Sigmoid colon (tissue), 4 donors: ENCODE results near the gene WDR1.

Experiments
- EP300 ChIP-seq, 4 donors: sonication (generic); formaldehyde crosslinking; IDR thresholded peaks; one replicate each; pipeline ENCODE4 v1.6.1; 2017; ENCODE audit warnings: antibody characterized with exemption in 4 of 4
- POLR2A ChIP-seq, 2 donors: fragments of 450-650 bp; IDR thresholded peaks; one replicate each; pipeline ENCODE4 v1.6.1; 2016; ENCODE audit warnings: antibody characterized with exemption in 2 of 2, mild to moderate bottlenecking in 2 of 2, moderate library complexity in 2 of 2
- POLR2AphosphoS5 ChIP-seq, 4 donors: sonication (generic); formaldehyde crosslinking; IDR thresholded peaks; one replicate each; pipeline ENCODE4 v1.6.1; 2017; ENCODE audit warnings: antibody characterized with exemption in 4 of 4
- TF ChIP-seq, protein P1 (sequence below), 4 experiments: fragments of 450-650 bp in 3 of 4; fragments of 200-600 bp in 1 of 4; IDR thresholded peaks; one replicate each; pipeline ENCODE4 v1.5.1; 2016 to 2019; ENCODE audit warnings: antibody characterized with exemption in 4 of 4, mild to moderate bottlenecking in 3 of 4, moderate library complexity in 2 of 4

DNA sequence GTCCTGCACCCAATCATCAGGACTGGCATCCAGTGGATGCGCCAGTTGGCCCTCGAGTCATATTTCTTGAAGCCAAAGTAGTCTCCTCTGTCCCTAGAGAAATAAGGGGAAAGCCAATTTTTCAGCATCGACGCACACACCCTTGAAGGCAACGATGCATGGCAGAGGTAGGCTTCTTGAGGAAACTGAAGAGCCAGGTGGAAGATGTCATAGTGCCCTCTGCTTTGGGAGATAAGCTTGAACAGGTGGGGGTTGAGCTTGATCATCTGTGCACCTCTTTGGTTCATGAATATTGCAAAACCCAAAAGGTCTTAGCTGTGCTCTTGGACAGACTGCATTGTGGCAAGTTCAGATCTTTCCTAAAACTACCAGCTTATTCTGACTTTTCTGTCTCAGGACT lies 34.6 kb upstream of the WDR1 start:
- TF ChIP-seq, protein P1, sequence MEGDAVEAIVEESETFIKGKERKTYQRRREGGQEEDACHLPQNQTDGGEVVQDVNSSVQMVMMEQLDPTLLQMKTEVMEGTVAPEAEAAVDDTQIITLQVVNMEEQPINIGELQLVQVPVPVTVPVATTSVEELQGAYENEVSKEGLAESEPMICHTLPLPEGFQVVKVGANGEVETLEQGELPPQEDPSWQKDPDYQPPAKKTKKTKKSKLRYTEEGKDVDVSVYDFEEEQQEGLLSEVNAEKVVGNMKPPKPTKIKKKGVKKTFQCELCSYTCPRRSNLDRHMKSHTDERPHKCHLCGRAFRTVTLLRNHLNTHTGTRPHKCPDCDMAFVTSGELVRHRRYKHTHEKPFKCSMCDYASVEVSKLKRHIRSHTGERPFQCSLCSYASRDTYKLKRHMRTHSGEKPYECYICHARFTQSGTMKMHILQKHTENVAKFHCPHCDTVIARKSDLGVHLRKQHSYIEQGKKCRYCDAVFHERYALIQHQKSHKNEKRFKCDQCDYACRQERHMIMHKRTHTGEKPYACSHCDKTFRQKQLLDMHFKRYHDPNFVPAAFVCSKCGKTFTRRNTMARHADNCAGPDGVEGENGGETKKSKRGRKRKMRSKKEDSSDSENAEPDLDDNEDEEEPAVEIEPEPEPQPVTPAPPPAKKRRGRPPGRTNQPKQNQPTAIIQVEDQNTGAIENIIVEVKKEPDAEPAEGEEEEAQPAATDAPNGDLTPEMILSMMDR (IDR thresholded peaks at IDR 0.05): no peak
- TF ChIP-seq POLR2AphosphoS5 (IDR thresholded peaks at IDR 0.05) (no peak), POLR2A (IDR thresholded peaks at IDR 0.05) (no peak), EP300 (IDR thresholded peaks at IDR 0.05) (no peak)
